Activated naive CD4-positive, alpha-beta T cell treated with anti-CD3 and anti-CD28 coated beads, Interleukin-2, amount 10 ng/mL, durations not matched to agents 7 days and 5 days (primary cell): ENCODE measurements around the gene LAPTM5.

Experiments used
- CTCF ChIA-PET: fragments of 350-600 bp; sonication (Branson Sonifier 250); formaldehyde crosslinking; loops from one replicate; lab custom pipeline; 2021; ENCODE audit warnings: antibody characterized with exemption; lab: Charles Lee
- DNase-seq: peaks from one replicate; pipeline ENCODE4 v3.0.0-alpha.2; 2020
- H3K27ac Mint-ChIP-seq: one replicate; pipeline ENCODE4 v1.8.0; 2021; ENCODE audit warnings: mild to moderate bottlenecking, moderate library complexity, mixed read lengths
- H3K27me3 Mint-ChIP-seq: one replicate; pipeline ENCODE4 v1.8.0; 2021; ENCODE audit warnings: mild to moderate bottlenecking, mixed read lengths
- H3K36me3 Mint-ChIP-seq: one replicate; pipeline ENCODE4 v1.8.0; 2021; ENCODE audit warnings: mixed read lengths
- H3K4me1 Mint-ChIP-seq: one replicate; pipeline ENCODE4 v1.8.0; 2021; ENCODE audit warnings: mixed read lengths
- H3K4me3 Mint-ChIP-seq: one replicate; pipeline ENCODE4 v1.8.0; 2021; ENCODE audit warnings: mild to moderate bottlenecking, moderate library complexity, mixed read lengths
- H3K9me3 Mint-ChIP-seq: one replicate; pipeline ENCODE4 v1.8.0; 2021; ENCODE audit warnings: mixed read lengths

LAPTM5 gene, protein sequence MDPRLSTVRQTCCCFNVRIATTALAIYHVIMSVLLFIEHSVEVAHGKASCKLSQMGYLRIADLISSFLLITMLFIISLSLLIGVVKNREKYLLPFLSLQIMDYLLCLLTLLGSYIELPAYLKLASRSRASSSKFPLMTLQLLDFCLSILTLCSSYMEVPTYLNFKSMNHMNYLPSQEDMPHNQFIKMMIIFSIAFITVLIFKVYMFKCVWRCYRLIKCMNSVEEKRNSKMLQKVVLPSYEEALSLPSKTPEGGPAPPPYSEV

DNA sequence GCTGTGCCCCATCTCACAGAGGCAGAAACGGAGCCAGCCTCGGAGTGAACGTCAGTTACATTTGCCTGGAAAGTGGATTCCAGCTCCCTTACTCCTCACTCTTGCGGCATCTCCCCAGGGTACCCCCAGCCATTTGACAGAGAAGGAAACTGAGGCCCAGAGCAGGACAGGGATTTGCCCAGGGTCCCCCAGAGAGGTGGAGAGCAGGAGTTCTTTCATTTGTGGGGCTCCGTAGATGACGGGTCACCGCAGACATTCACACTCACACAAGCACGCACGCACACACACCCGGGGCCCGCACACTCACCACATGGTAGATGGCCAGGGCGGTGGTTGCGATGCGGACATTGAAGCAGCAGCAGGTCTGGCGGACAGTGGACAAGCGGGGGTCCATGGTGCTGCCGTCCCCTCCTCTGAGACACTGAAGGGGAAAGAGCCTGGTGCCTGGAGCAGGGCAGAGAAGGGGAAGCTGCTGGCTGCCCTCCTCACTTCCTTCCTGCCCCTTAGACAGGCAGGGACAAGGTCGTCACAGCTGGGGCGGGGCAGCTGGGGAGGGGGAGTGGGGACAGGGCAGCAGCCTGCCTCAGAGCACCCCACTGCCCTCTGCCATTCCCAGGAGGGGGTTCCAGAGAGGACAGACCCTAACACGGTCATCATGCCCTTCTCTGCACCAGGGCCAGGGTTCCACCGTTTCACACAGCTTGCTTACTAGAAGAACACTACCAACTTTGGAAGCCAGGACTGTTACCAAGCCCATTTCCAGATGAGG, at the start of gene LAPTM5:
Gene LAPTM5, minus strand, starts transcription at position 423 of the 769 bp plus-strand sequence. Its CDS starts 29 bp downstream, at position 394.
- H3K4me3 Mint-ChIP-seq = peak within 1 kb of the TSS; percentile 98
- H3K27ac Mint-ChIP-seq = peak within 1 kb of the TSS; percentile 96
- H3K27me3 Mint-ChIP-seq = no peaks in the 10 kb centered on the region
- CTCF ChIA-PET = interaction anchor here (0.6 to 7.7 kb wide), 8 partner anchors 11 to 38 kb away, joined by 3 to 50 read pairs (median 4); no protein-coding TSS in a partner anchor
- H3K4me1 Mint-ChIP-seq = peaks cover 81% of the 10 kb centered on the region
- peaks cover 44% of the 10 kb centered on the region for H3K36me3 Mint-ChIP-seq
- H3K9me3 Mint-ChIP-seq = no peaks in the 10 kb centered on the region
- peak; percentile 80 for DNase-seq

DNA sequence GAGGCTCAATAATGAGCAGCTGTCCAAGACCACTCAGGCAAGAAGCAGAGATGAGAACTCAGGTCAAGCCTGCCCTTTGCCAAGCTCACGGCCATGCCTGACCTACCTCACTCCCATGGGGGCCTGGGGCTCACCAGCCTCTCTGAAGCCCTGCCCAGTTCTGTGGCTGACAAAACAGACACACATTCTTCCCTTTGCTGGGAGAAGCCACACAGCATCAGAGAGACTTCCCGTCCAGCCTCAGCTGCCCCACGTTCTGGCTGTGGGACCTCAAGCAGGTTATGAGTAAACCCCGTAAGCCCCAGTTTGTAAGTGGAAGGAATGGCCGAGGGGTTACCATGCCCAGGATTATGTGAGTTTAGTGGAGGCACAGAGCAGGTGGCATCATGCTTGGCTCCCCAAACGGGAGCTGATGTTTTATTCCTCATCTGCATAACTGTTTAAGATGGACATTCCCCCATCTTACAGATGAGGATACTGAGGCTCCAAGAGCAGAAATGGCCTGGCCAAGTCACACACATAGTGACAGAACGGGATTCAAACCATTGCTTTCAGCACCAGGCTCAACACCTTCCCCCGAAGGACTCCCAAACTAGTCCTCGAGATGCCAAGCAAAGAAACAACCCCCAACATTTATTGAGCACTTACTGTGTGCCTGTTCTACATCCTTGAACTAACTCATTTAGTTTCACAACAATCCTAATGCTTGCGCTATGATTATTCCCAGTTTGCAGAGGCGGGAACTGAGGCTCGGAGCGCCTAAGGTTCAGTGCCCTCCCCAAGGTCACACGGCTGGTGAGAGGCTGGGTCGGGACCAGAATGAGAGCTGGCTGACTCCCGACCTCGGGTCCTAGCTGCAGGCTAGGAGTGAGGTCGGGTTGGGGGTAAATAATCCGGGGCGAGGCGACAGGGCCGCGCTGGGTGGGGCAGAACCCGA, 49.1 kb upstream of the LAPTM5 start:
- Mint-ChIP-seq H3K4me3 (no peak overlapping the region), H3K36me3 (no peaks in the 10 kb centered on the region), H3K9me3 (no peaks in the 10 kb centered on the region), H3K27ac (no peak overlapping the region), H3K4me1 (peaks cover 2% of the 10 kb centered on the region), H3K27me3 (peaks cover 88% of the 10 kb centered on the region)
- CTCF ChIA-PET = interaction anchor here (0.9 kb wide), 1 partner anchor 86 kb away, joined by 3 read pairs; no protein-coding TSS in a partner anchor
- DNase-seq = no peak

DNA sequence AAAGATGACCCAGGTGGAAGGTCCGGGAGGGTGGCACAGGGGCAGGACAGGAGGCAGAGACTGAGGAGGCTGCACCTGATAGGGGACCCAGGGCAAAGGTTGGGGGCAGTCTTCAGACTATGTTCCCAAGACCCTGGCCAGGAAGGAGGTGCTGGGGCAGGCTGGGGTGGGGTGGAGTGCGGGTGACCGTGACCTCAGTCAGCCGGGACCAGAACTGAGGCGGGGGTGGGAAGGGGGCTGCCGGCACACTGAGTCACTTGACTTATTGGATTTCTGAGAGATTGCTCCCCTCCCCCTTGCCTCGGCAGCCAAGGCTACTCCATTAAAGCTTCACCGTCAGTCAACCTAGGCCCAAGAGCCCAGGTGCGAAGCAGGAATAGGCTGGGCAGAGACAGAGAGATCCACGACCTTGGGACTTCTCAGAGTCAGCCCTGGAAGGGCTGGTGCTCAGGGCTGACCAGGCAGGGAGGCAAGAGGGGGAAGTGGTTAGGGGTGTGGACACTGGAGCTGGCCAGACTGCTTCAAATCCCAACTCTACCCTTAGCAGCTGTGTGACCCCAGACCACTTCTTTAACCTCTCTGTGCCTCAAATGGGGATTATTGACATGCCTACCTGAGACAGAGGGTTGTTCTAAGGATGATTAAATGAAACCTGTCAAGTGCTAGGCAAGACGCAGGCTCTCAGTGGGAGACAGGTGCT, 47.9 kb upstream of the LAPTM5 start:
- Mint-ChIP-seq H3K9me3 (no peaks in the 10 kb centered on the region), H3K27me3 (peaks cover 85% of the 10 kb centered on the region), H3K4me3 (no peak overlapping the region), H3K27ac (no peak overlapping the region), H3K4me1 (peaks cover 2% of the 10 kb centered on the region), H3K36me3 (no peaks in the 10 kb centered on the region)
- CTCF ChIA-PET = interaction anchor here (6.4 to 6.5 kb wide), 2 partner anchors 107 to 122 kb away, joined by 61 to 150 read pairs; no protein-coding TSS in a partner anchor
- no peak for DNase-seq

DNA sequence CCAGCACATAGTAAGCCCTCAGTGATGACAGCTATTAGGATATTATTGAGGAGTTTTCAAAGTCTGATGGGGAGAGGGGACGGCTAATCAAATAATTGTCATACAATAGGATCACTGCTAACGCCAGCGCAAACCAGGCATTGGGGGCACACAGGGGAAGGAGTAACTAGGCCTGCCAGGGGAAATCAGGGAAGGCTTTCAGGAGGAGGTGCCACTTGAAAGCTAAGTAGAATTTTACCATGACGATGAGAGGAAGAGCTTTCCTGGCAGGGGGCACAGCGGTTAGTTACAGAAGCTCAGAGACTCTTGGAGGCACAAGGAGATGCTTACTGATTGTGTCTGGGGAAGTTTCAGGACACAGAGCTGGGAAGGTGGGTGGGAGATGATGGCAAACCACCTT, 47.2 kb upstream of the LAPTM5 start:
- Mint-ChIP-seq H3K9me3 (no peaks in the 10 kb centered on the region), H3K27me3 (peaks cover 84% of the 10 kb centered on the region), H3K27ac (no peak overlapping the region), H3K36me3 (no peaks in the 10 kb centered on the region), H3K4me1 (peaks cover 2% of the 10 kb centered on the region), H3K4me3 (no peak overlapping the region)
- DNase-seq = no peak
- CTCF ChIA-PET = interaction anchor here (6.4 to 6.5 kb wide), 2 partner anchors 107 to 123 kb away, joined by 61 to 150 read pairs; no protein-coding TSS in a partner anchor

DNA sequence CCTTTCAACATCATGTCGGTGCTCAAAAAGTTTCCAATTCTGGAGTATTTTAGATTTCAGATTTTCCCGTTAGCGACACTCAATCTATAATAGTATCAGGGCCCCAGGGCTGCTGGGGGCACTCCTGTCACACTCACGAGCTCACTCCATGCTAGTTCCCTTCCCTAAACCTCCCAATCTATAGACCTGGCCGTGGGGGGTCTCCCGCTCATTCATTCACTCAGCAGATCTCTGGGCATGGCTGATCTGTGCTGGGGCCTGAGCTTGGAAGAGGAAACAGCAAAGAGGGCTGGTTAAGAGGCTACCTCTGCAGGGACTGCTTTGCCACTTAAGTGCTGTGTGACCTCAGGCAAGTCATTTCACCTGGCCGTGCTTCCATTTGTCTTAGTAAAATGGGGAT, 46.8 kb upstream of the LAPTM5 start:
- Mint-ChIP-seq H3K4me1 (peaks cover 2% of the 10 kb centered on the region), H3K4me3 (no peak overlapping the region), H3K27me3 (peaks cover 83% of the 10 kb centered on the region), H3K27ac (no peak overlapping the region), H3K9me3 (no peaks in the 10 kb centered on the region), H3K36me3 (no peaks in the 10 kb centered on the region)
- no peak for DNase-seq
- CTCF ChIA-PET = interaction anchor here (3.6 to 6.5 kb wide), 3 partner anchors 22 to 123 kb away, joined by 29 to 150 read pairs (median 61); no protein-coding TSS in a partner anchor

DNA sequence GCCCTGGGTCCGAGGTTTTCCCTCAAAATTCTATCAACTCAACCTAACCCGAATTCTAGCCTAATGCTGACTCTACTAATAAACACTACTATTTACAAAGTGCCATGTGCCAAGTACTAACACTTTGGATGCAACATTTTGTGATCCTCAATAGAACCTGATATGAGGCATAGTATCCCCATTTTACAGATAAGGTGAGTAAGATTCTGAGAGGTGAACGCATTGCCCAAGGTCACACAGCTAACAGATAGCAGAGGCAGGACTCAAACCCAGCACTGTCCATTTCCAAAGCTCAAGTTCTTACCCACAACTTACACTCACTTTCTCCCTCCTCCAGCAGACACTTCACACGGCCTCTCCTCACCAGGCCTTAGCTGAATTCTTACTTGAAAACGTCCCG, 46.0 kb upstream of the LAPTM5 start:
- peaks cover 75% of the 10 kb centered on the region for H3K27me3 Mint-ChIP-seq
- CTCF ChIA-PET = interaction anchor here (0.9 to 6.5 kb wide), 8 partner anchors 20 to 128 kb away, joined by 3 to 150 read pairs (median 10); no protein-coding TSS in a partner anchor
- DNase-seq = no peak
- no peak overlapping the region for H3K27ac Mint-ChIP-seq
- H3K9me3 Mint-ChIP-seq = no peaks in the 10 kb centered on the region
- no peak overlapping the region for H3K4me3 Mint-ChIP-seq
- H3K36me3 Mint-ChIP-seq = no peaks in the 10 kb centered on the region
- peaks cover 2% of the 10 kb centered on the region for H3K4me1 Mint-ChIP-seq

DNA sequence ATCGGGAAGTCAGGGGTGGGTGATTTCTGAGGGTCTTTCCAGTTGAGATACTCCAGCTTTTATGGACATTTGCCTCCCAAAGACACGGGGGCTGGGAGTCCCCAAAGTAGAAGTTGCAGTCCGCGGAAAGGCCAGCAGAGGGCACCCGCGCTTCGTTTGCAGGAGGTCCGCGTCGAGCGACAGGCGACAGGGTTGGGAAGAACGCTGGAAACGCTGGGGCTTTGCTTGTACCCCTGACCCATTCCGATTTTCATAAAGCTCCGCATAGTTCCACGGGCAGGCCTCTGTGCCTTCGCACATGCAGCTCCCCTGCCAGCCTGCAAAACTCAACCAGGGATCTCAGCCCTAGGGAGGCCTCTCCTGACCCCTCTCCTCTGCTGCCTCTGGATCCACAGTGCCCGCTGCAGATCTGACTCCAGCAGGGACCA, 44.2 kb upstream of the LAPTM5 start:
- Mint-ChIP-seq H3K4me1 (peaks cover 2% of the 10 kb centered on the region), H3K27ac (no peak overlapping the region), H3K9me3 (no peaks in the 10 kb centered on the region), H3K4me3 (no peak overlapping the region), H3K36me3 (no peaks in the 10 kb centered on the region), H3K27me3 (peaks cover 57% of the 10 kb centered on the region)
- CTCF ChIA-PET = interaction anchor here (0.6 to 6.5 kb wide), 30 partner anchors 8 to 621 kb away, joined by 3 to 150 read pairs (median 4); no protein-coding TSS in a partner anchor
- DNase-seq = peak; percentile 84

DNA sequence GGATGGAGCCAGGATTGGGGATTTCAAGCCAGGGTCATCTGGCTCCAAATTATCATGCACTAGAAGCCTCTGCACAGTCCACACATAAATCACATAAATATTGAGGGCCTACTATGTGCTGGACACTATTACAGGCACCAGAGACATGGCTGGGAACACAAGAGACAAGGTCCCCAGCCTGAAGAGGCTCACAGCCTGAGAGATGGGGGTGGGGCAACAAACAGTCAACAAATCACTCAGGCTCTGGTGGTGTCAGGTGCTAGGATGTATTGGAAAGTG, 41.6 kb upstream of the LAPTM5 start:
- CTCF ChIA-PET = interaction anchor here (6.5 kb wide), 1 partner anchor 113 kb away, joined by 150 read pairs; no protein-coding TSS in a partner anchor
- no peak for DNase-seq
- no peak overlapping the region for H3K27ac Mint-ChIP-seq
- H3K9me3 Mint-ChIP-seq = no peaks in the 10 kb centered on the region
- no peak overlapping the region for H3K4me3 Mint-ChIP-seq
- peaks cover 31% of the 10 kb centered on the region for H3K27me3 Mint-ChIP-seq
- peaks cover 2% of the 10 kb centered on the region for H3K4me1 Mint-ChIP-seq
- H3K36me3 Mint-ChIP-seq = no peaks in the 10 kb centered on the region

DNA sequence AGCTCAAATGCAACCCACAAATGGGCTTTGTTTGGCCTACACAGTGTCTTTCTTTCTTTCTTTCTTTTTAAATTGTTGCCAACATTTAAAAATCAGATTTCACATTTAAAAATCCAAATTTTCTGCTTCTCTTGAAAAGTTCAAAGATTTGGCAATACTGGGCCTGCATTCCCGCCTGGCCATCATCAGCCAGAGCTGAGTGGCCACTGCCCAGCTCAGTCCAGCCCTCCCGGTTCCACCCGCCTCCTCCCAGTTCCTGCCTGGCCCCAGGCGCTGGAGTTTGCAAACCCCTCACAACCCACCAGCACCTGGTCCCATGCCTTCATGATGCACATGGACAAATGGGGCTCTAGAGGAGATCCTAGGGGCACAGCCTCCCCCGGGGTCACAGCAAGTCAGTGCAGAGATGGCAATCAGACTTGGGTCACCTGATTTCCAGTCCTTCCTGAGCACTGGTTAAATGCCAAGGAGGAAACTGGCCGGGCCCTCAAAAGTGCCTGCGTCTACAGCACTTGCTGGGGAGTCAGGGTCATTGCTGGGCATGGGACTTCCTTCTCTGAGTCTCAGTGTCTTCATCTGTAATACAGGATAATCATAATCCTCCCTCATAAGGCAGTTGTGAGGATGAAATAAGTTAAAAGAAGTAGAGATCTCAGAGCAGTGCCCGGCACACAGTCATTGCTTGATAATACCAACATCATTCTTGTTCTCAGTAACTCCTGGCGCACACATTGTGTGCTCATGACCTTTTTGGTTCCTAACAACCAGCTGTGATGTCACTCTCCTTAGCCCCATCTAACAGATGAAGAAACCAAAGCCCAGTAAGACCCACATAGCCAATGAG, 41.0 kb upstream of the LAPTM5 start:
- Mint-ChIP-seq H3K36me3 (no peaks in the 10 kb centered on the region), H3K27ac (no peak overlapping the region), H3K27me3 (peaks cover 25% of the 10 kb centered on the region), H3K4me1 (peaks cover 2% of the 10 kb centered on the region), H3K4me3 (no peak overlapping the region), H3K9me3 (no peaks in the 10 kb centered on the region)
- CTCF ChIA-PET = interaction anchor here (1.0 to 6.5 kb wide), 3 partner anchors 30 to 114 kb away, joined by 3 to 150 read pairs (median 6); no protein-coding TSS in a partner anchor
- no peak for DNase-seq

DNA sequence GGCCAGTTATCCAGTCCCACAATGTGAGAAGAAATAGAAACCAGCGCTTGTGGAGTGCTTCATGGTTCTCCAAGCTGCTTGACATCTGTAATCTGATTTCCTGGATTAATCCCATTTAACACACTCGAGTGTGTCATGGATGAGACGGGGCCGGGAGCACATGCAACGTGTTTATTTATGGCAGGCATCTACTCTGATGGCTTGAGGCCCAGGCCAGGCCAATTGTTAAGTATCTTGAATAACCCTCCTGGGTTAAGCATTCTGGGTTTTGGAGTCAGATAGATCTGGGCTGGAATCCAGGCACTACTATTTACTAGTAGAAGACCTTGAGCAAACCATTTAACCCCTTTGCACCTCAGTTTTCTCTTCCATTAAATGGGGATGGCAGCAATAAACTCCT, 37.5 kb upstream of the LAPTM5 start:
- no peak for DNase-seq
- no peaks in the 10 kb centered on the region for H3K9me3 Mint-ChIP-seq
- CTCF ChIA-PET = no interaction called here
- H3K27me3 Mint-ChIP-seq = peaks cover 34% of the 10 kb centered on the region
- H3K4me1 Mint-ChIP-seq = peaks cover 9% of the 10 kb centered on the region
- no peak overlapping the region for H3K27ac Mint-ChIP-seq
- no peaks in the 10 kb centered on the region for H3K36me3 Mint-ChIP-seq
- no peak overlapping the region for H3K4me3 Mint-ChIP-seq

DNA sequence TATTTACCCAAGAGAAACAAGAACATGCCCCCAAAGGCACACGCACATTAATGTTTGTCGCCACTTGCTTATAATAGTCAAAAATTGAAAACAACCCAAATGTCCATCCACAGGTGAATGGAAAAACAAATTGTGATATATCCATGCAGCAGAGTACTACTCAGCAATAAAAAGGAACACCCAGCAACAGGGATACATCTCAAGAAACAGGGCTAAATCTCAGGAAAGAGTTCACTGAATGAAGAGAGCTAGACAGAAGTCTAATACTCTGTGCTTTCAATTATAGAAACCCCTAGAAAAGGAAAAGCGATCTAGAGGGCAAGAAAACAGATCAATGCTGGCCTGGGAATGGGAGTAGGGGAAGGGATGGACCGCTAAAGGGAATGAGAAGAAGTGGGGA, 36.7 kb upstream of the LAPTM5 start:
- Mint-ChIP-seq H3K4me1 (peaks cover 9% of the 10 kb centered on the region), H3K27ac (no peak overlapping the region), H3K9me3 (no peaks in the 10 kb centered on the region), H3K4me3 (no peak overlapping the region), H3K36me3 (no peaks in the 10 kb centered on the region), H3K27me3 (peaks cover 37% of the 10 kb centered on the region)
- DNase-seq = no peak
- CTCF ChIA-PET = no interaction called here

DNA sequence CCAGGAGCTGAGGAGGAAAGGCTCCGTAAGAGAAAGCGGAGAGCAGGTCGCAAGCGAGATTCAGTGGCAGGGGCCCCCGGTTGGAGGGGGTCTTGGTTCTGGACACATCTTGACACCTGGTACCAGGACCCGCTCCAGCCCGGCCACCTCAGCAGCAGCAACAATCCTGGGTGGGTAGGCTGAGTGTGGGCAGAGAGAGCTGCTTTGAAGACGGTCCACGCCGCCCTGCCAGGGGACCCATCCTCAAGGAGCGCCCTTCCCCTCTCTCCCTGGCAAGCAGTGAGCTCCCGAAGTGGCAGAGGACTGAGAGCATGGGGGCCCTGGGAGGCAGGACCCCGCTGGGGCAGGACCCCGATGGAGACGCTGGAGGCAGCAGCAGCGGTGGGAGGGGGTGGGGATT, 35.6 kb upstream of the LAPTM5 start:
- CTCF ChIA-PET = interaction anchor here (1.0 kb wide), 1 partner anchor 9 kb away, joined by 8 read pairs; no protein-coding TSS in a partner anchor

More for the DNA sequence above, 35.6 kb upstream of the LAPTM5 start:
- H3K4me3 Mint-ChIP-seq = no peak overlapping the region
- DNase-seq = no peak
- no peaks in the 10 kb centered on the region for H3K36me3 Mint-ChIP-seq
- H3K4me1 Mint-ChIP-seq = peaks cover 9% of the 10 kb centered on the region
- H3K27me3 Mint-ChIP-seq = peaks cover 47% of the 10 kb centered on the region
- no peak overlapping the region for H3K27ac Mint-ChIP-seq
- H3K9me3 Mint-ChIP-seq = no peaks in the 10 kb centered on the region
